Smooth muscle cell (in vitro differentiated cells): Measurements from ENCODE around the gene VPS52. TPM values are rescaled to one million over a fixed set of nuclear protein-coding genes. Genes with fewer than 3 reads are reported as not detected.

Source experiments
- DNase-seq: peaks from one replicate; lab custom pipeline; 2025; ENCODE audit not compliant: unreplicated experiment; lab: John Stamatoyannopoulos, UW
- H2AFZ ChIP-seq: fragments of 200-600 bp; sonication (generic); 2 replicates; pipeline ENCODE4 v1.6.0; 2016; ENCODE audit warnings: antibody characterized with exemption, low read depth, mild to moderate bottlenecking
- H3F3A ChIP-seq: fragments of 200-600 bp; sonication (generic); 2 replicates; pipeline ENCODE4 v1.6.0; 2017; ENCODE audit warnings: antibody characterized with exemption, low read depth
- H3K27ac ChIP-seq: fragments of 200-600 bp; sonication (generic); 2 replicates; pipeline ENCODE4 v1.5.1; 2016; ENCODE audit warnings: low read depth, mild to moderate bottlenecking
- H3K27me3 ChIP-seq: fragments of 200-600 bp; sonication (generic); 2 replicates; pipeline ENCODE4 v1.6.1; 2016; ENCODE audit warnings: low read depth, mild to moderate bottlenecking
- H3K36me3 ChIP-seq: fragments of 200-600 bp; sonication (generic); 2 replicates; pipeline ENCODE4 v1.5.1; 2016; ENCODE audit warnings: low read depth
- H3K4me1 ChIP-seq: fragments of 200-600 bp; sonication (generic); 2 replicates; pipeline ENCODE4 v1.5.1; 2016; ENCODE audit warnings: low read depth
- H3K4me2 ChIP-seq: fragments of 200-600 bp; sonication (generic); 2 replicates; pipeline ENCODE4 v1.6.0; 2016; ENCODE audit warnings: mild to moderate bottlenecking
- H3K4me3 ChIP-seq: fragments of 200-600 bp; sonication (generic); 2 replicates; pipeline ENCODE4 v1.5.1; 2016; ENCODE audit warnings: mild to moderate bottlenecking
- H3K79me2 ChIP-seq: fragments of 200-600 bp; sonication (generic); 2 replicates; pipeline ENCODE4 v1.6.0; 2016; ENCODE audit warnings: low read depth, mild to moderate bottlenecking
- H3K9ac ChIP-seq: fragments of 200-600 bp; sonication (generic); 2 replicates; pipeline ENCODE4 v1.6.0; 2016; ENCODE audit warnings: low read depth
- H3K9me3 ChIP-seq: fragments of 200-600 bp; sonication (generic); replicated peaks from 2 replicates; pipeline ENCODE4 v1.5.1; 2016; ENCODE audit warnings: low read depth
- H4K20me1 ChIP-seq: fragments of 200-600 bp; sonication (generic); 2 replicates; pipeline ENCODE4 v1.6.0; 2016; ENCODE audit warnings: low read depth
- CTCF ChIP-seq: fragments of 200-600 bp; sonication (generic); IDR thresholded peaks from 2 replicates; pipeline ENCODE4 v1.5.1; 2017; ENCODE audit warnings: borderline replicate concordance, mild to moderate bottlenecking, antibody characterized with exemption; ENCODE audit not compliant: insufficient read depth, poor library complexity, severe bottlenecking
- WGBS: methylation state at CpG from one replicate; pipeline ENCODE4 v1.1.7; 2016; ENCODE audit warnings: low lambda C conversion rate; 5-methylcytosine and 5-hydroxymethylcytosine counted together
- polyA plus RNA-seq: library from polyadenylated mRNA; unstranded; fragments of >200 nt; fragmentation: Nextera tagmentation; extraction: Ambion mirVana; gene quantifications from 2 replicates; pipeline ENCODE4 v1.2.1, GENCODE V29; 2016
- total RNA-seq: library from RNA; depleted of rRNA; stranded (reverse); fragments of >200 nt; gene quantifications from 2 replicates; pipeline ENCODE4 v1.2.3, GENCODE V29; 2014

VPS52 gene
- total and polyA plus RNA-seq, 2 experiments from 2014 or later: 22.6 to 34.7 TPM

DNA sequence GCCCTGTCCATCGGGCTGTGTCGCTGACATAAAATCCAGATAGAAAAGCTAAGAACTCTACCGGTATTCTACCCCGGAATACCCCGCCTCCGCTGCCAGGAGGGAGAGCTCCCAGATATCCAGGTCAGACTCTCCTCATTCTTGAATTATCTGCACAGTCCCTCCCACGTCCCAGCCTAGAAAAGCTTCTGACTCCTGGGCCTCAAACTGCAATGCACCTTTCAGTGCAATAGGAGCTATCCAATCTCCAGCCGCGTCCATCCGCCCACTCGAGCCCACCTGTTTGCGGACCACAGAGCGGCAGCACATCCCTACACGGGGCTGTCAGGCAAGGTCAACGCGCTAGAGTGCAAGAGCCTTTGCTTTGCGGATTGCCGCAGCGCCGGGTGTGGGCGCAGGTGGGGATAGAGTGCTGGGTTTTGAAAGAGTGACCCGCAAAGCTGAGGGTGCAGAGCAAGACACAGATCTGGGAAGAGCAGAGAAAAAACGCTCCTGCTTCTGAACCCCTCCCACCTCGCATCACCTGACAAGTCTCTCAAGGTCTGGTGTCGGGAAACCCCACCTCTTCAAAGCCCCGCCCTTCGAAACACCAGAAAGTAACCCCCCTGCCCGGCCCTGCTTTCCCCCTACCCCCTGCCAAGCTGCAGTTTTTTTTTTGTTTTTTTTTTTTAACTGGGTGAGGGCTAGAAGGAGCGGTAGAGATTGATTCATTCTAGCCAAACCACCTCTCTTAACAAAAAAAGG lies 40.9 kb upstream of the VPS52 start:
- Histone ChIP-seq H3K9ac (peak overlapping the region; percentile 88), H3F3A (peaks cover 7% of the 10 kb centered on the region), H3K36me3 (no peaks in the 10 kb centered on the region), H3K79me2 (peaks cover 50% of the 10 kb centered on the region), H2AFZ (no peak overlapping the region), H3K27me3 (no peaks in the 10 kb centered on the region), H3K27ac (peak overlapping the region; percentile 96), H3K4me2 (peak overlapping the region; percentile 98), H3K4me1 (peaks cover 13% of the 10 kb centered on the region), H3K4me3 (peak overlapping the region; percentile 71), H3K9me3 (no peaks in the 10 kb centered on the region), H4K20me1 (peaks cover 54% of the 10 kb centered on the region)
- no peak for TF ChIP-seq CTCF
- DNase-seq: no peak
- WGBS: 6% methylated on average over 29 of the region's 29 CpGs

- no peak overlapping the region for H3K9ac ChIP-seq
- no peak overlapping the region for H2AFZ ChIP-seq
- H3K9me3 ChIP-seq: no peaks in the 10 kb centered on the region
- H3K4me1 ChIP-seq: no peaks in the 10 kb centered on the region
- DNase-seq: no peak
- no peaks in the 10 kb centered on the region for H3K27me3 ChIP-seq
- H3K4me2 ChIP-seq: no peak overlapping the region
- H3K27ac ChIP-seq: no peak overlapping the region
- peaks cover 76% of the 10 kb centered on the region for H3K79me2 ChIP-seq
- H3K36me3 ChIP-seq: no peaks in the 10 kb centered on the region
- no peak for TF ChIP-seq CTCF
- no peaks in the 10 kb centered on the region for H3F3A ChIP-seq
- H3K4me3 ChIP-seq: no peak overlapping the region
- 84% methylated on average over 4 of the region's 4 CpGs for WGBS
- peaks cover 67% of the 10 kb centered on the region for H4K20me1 ChIP-seq
These were observed 34.7 kb upstream of the VPS52 start for GRCh38 chr6:33306356-33306755.

DNA sequence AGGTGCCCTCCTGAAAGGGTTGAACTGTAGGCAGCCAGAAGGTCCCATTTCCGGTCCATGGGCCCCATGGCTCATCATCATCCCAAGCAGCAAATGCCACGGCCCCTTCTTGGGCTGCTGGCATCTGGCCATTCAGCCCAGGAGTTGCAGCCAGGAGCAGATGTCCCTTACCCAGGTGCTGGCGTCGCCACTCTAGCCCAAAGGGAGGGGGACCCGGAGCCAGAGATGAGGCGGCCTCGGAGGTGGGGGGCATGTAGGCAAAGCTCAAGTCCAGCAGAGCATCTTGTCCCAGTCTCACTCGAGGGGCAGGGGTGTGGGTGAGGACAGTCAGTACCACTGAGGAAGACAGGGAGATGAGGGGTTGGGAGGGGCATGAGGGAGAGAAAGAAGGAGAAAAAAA lies 33.4 kb upstream of the VPS52 start:
- Histone ChIP-seq H3K4me2 (no peak overlapping the region), H3K4me3 (no peak overlapping the region), H3K9ac (no peak overlapping the region), H3K36me3 (no peaks in the 10 kb centered on the region), H2AFZ (no peak overlapping the region), H3K79me2 (peaks cover 76% of the 10 kb centered on the region), H3K27ac (no peak overlapping the region), H4K20me1 (peaks cover 61% of the 10 kb centered on the region), H3F3A (peaks cover 2% of the 10 kb centered on the region), H3K4me1 (peaks cover 4% of the 10 kb centered on the region), H3K9me3 (no peaks in the 10 kb centered on the region), H3K27me3 (no peaks in the 10 kb centered on the region)
- no peak for TF ChIP-seq CTCF
- no peak for DNase-seq
- 93% methylated on average over 8 of the region's 8 CpGs for WGBS

GRCh38 chr6:33304216-33304615 lies 32.5 kb upstream of the VPS52 start:
- H3K79me2 ChIP-seq: peaks cover 72% of the 10 kb centered on the region

More at GRCh38 chr6:33304216-33304615, 32.5 kb upstream of the VPS52 start:
- H3K36me3 ChIP-seq: no peaks in the 10 kb centered on the region
- no peak overlapping the region for H3K4me3 ChIP-seq
- H2AFZ ChIP-seq: no peak overlapping the region
- peaks cover 4% of the 10 kb centered on the region for H3K4me1 ChIP-seq
- peaks cover 54% of the 10 kb centered on the region for H4K20me1 ChIP-seq
- no peak overlapping the region for H3K27ac ChIP-seq
- 94% methylated on average over 16 of the region's 16 CpGs for WGBS
- no peak overlapping the region for H3K4me2 ChIP-seq
- DNase-seq: no peak
- no peak overlapping the region for H3K9ac ChIP-seq
- H3F3A ChIP-seq: peaks cover 2% of the 10 kb centered on the region
- H3K27me3 ChIP-seq: no peaks in the 10 kb centered on the region
- no peaks in the 10 kb centered on the region for H3K9me3 ChIP-seq
- no peak for TF ChIP-seq CTCF
